ENCODE measurements around the gene NFYB. TPM values are rescaled to one million over a fixed set of nuclear protein-coding genes. Genes with fewer than 3 reads are reported as not detected.

Gene NFYB
- 7.0 and 9.9 TPM in 2 replicates for total RNA-seq

GRCh38 chr12:104137902-104138796 lies at the start of gene NFYB:
NFYB (minus strand) TSS chr12:104138210; CDS start chr12:104135453, 2,757 bp downstream.

Other genes with a start within 250 kb of the NFYB start
- gene HSP90B1, start 207.8 kb downstream of the NFYB start, total RNA-seq = 449 and 528 TPM in 2 replicates
- 25.8 and 32.2 TPM in 2 replicates for gene TDG, start 172.3 kb downstream of the NFYB start, total RNA-seq
- 1.5 and 1.6 TPM in 2 replicates for gene GLT8D2, start 88.0 kb downstream of the NFYB start, total RNA-seq
- 4.0 and 6.4 TPM in 2 replicates for gene HCFC2, start 73.7 kb downstream of the NFYB start, total RNA-seq
- gene TXNRD1, start 77.6 kb upstream of the NFYB start, total RNA-seq = 32.6 and 36.7 TPM in 2 replicates
- 0.14 and 0.42 TPM in 2 replicates for gene EID3, start 165.5 kb upstream of the NFYB start, total RNA-seq

Measured in airway epithelial cell (primary cell).